Measurements from ENCODE around the gene HPN.
A peak's percentile ranks its signal among the peaks of the same experiment; 100 is the strongest.

Gene HPN

DNA sequence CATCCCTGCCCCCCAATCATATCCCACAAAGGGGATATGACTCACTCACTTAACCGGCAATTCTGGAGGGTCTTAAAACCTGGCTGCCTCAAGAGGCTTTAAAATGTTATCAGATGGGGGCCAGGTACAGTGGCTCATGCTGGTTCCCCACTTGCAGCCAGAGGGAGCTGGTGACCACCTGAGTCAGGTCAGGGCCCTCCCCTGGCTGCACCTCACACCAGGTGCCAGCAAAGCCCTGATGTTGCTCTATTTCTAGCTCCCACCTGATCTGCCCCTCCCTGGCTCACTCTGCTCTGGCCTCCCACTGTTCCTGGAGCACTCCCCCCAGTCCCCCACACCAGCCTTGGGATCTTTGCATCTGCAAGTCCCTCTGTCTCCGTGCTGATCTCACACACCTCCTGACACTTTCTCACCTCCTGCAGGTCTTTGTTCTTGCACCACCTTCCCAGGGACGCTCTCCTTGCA is 14.2 kb downstream of the HPN start (continued):
- TF ChIP-seq, protein P1, sequence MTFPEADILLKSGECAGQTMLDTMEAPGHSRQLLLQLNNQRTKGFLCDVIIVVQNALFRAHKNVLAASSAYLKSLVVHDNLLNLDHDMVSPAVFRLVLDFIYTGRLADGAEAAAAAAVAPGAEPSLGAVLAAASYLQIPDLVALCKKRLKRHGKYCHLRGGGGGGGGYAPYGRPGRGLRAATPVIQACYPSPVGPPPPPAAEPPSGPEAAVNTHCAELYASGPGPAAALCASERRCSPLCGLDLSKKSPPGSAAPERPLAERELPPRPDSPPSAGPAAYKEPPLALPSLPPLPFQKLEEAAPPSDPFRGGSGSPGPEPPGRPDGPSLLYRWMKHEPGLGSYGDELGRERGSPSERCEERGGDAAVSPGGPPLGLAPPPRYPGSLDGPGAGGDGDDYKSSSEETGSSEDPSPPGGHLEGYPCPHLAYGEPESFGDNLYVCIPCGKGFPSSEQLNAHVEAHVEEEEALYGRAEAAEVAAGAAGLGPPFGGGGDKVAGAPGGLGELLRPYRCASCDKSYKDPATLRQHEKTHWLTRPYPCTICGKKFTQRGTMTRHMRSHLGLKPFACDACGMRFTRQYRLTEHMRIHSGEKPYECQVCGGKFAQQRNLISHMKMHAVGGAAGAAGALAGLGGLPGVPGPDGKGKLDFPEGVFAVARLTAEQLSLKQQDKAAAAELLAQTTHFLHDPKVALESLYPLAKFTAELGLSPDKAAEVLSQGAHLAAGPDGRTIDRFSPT (tag by site-specific recombination; IDR thresholded peaks at IDR 0.05) = no peak
- no peak for TF ChIP-seq ZNF837 (tag by site-specific recombination; IDR thresholded peaks at IDR 0.05)
- peak; percentile 73 for TF ChIP-seq ZNF398 (tag by site-specific recombination; IDR thresholded peaks at IDR 0.05)
- TF ChIP-seq ZNF843 (tag by site-specific recombination; IDR thresholded peaks at IDR 0.05) = no peak
- TF ChIP-seq, protein P2, sequence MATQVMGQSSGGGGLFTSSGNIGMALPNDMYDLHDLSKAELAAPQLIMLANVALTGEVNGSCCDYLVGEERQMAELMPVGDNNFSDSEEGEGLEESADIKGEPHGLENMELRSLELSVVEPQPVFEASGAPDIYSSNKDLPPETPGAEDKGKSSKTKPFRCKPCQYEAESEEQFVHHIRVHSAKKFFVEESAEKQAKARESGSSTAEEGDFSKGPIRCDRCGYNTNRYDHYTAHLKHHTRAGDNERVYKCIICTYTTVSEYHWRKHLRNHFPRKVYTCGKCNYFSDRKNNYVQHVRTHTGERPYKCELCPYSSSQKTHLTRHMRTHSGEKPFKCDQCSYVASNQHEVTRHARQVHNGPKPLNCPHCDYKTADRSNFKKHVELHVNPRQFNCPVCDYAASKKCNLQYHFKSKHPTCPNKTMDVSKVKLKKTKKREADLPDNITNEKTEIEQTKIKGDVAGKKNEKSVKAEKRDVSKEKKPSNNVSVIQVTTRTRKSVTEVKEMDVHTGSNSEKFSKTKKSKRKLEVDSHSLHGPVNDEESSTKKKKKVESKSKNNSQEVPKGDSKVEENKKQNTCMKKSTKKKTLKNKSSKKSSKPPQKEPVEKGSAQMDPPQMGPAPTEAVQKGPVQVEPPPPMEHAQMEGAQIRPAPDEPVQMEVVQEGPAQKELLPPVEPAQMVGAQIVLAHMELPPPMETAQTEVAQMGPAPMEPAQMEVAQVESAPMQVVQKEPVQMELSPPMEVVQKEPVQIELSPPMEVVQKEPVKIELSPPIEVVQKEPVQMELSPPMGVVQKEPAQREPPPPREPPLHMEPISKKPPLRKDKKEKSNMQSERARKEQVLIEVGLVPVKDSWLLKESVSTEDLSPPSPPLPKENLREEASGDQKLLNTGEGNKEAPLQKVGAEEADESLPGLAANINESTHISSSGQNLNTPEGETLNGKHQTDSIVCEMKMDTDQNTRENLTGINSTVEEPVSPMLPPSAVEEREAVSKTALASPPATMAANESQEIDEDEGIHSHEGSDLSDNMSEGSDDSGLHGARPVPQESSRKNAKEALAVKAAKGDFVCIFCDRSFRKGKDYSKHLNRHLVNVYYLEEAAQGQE (tag by site-specific recombination; IDR thresholded peaks at IDR 0.05) = no peak
- TF ChIP-seq GLI4 (tag by site-specific recombination; IDR thresholded peaks at IDR 0.05) = no peak
- TF ChIP-seq GLIS2 (tag by site-specific recombination; IDR thresholded peaks at IDR 0.05) = peak; percentile 85
- peak; percentile 67; the same call in 1 of the 2 replicates for TF ChIP-seq ZNF645 (tag by site-specific recombination; IDR thresholded peaks at IDR 0.05)
- TF ChIP-seq ZNF549 (tag by site-specific recombination; IDR thresholded peaks at IDR 0.05) = no peak
- peak; percentile 58; the same call in 1 of the 2 replicates for TF ChIP-seq KLF17 (tag by site-specific recombination; IDR thresholded peaks at IDR 0.05)
- 0 out of 2 replicates have a peak, but pooled peaks have one; percentile 25 for TF ChIP-seq ZNF600 (tag by site-specific recombination; IDR thresholded peaks at IDR 0.05)
- peak; percentile 72 for TF ChIP-seq ZIC2 (tag by site-specific recombination; IDR thresholded peaks at IDR 0.05)
- TF ChIP-seq ZNF223 (tag by site-specific recombination; IDR thresholded peaks at IDR 0.05) = peak; percentile 97
- peak; percentile 89 for TF ChIP-seq CTCF (tag by site-specific recombination; IDR thresholded peaks at IDR 0.05)
- no peak for TF ChIP-seq KLF1 (tag by site-specific recombination; IDR thresholded peaks at IDR 0.05)
- TF ChIP-seq ZNF155 (tag by site-specific recombination; IDR thresholded peaks at IDR 0.05) = no peak
- TF ChIP-seq ZNF544 (tag by site-specific recombination; IDR thresholded peaks at IDR 0.05) = no peak
- TF ChIP-seq ZNF514 (tag by site-specific recombination; IDR thresholded peaks at IDR 0.05) = no peak
- no peak for TF ChIP-seq SP3 (tag by site-specific recombination; IDR thresholded peaks at IDR 0.05)
- no peak for TF ChIP-seq ZNF10 (tag by site-specific recombination; IDR thresholded peaks at IDR 0.05)
- TF ChIP-seq, protein P3, sequence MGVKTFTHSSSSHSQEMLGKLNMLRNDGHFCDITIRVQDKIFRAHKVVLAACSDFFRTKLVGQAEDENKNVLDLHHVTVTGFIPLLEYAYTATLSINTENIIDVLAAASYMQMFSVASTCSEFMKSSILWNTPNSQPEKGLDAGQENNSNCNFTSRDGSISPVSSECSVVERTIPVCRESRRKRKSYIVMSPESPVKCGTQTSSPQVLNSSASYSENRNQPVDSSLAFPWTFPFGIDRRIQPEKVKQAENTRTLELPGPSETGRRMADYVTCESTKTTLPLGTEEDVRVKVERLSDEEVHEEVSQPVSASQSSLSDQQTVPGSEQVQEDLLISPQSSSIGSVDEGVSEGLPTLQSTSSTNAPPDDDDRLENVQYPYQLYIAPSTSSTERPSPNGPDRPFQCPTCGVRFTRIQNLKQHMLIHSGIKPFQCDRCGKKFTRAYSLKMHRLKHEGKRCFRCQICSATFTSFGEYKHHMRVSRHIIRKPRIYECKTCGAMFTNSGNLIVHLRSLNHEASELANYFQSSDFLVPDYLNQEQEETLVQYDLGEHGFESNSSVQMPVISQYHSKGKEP (tag by site-specific recombination; IDR thresholded peaks at IDR 0.05) = no peak
- no peak for TF ChIP-seq YY1 (tag by site-specific recombination; IDR thresholded peaks at IDR 0.05)
- TF ChIP-seq ZSCAN23 (tag by site-specific recombination; IDR thresholded peaks at IDR 0.05) = peak; percentile 59; the same call in 1 of the 2 replicates
- no peak for TF ChIP-seq ZNF704 (tag by site-specific recombination; IDR thresholded peaks at IDR 0.05)
- TF ChIP-seq ZFP37 (tag by site-specific recombination; IDR thresholded peaks at IDR 0.05) = no peak
- TF ChIP-seq ZBTB17 (tag by site-specific recombination; IDR thresholded peaks at IDR 0.05) = peak; percentile 37; the same call in 1 of the 2 replicates
- TF ChIP-seq ZNF473 (tag by site-specific recombination; IDR thresholded peaks at IDR 0.05) = 0 out of 2 replicates have a peak, but pooled peaks have one; percentile 47
